Measurements from ENCODE around the gene NCAPG2.
"Not testable (repeated sequence)": the region's sequence is repeated elsewhere in the genome, so short reads cannot be mapped to it uniquely, and the experiment has no call there.

NCAPG2 gene

GRCh38 chr7:158698657-158699195 is 5.9 kb downstream of the NCAPG2 start:
- H3K4me2 ChIP-seq (ENCODE audit: low read depth, low read length) = no peak overlapping the region

GRCh38 chr7:158697597-158697996 is 7.0 kb downstream of the NCAPG2 start:
- H2AFZ ChIP-seq (ENCODE audit: low read length); H3K4me3 ChIP-seq (ENCODE audit: low read length); H3K27ac ChIP-seq (ENCODE audit: low read length); H3K4me1 ChIP-seq (ENCODE audit: low read length); H3K9ac ChIP-seq (ENCODE audit: low read length); H4K20me1 ChIP-seq (ENCODE audit: insufficient read depth, low read length); H3K9me2 ChIP-seq (replicated peaks; ENCODE audit: insufficient read depth, low read length); H3K27me3 ChIP-seq (replicated peaks; ENCODE audit: insufficient read depth, low read length); H3F3A ChIP-seq (ENCODE audit: insufficient read depth, low read length); H3K4me2 ChIP-seq (ENCODE audit: low read depth, low read length); H3K9me3 ChIP-seq (replicated peaks; ENCODE audit: insufficient read depth, low read length); DNase-seq: not testable (repeated sequence)
- H3K36me3 ChIP-seq (replicated peaks; ENCODE audit: insufficient read depth, low read length) = peaks cover 16% of the 10 kb centered on the region
- peaks cover 100% of the 10 kb centered on the region for H3K79me2 ChIP-seq (ENCODE audit: low read length)

More at GRCh38 chr7:158698657-158699195, 5.9 kb downstream of the NCAPG2 start:
- Histone ChIP-seq H3K9me3 (replicated peaks; ENCODE audit: insufficient read depth, low read length) (no peaks in the 10 kb centered on the region), H3K36me3 (replicated peaks; ENCODE audit: insufficient read depth, low read length) (peaks cover 16% of the 10 kb centered on the region), H3K4me1 (ENCODE audit: low read length) (peaks cover 17% of the 10 kb centered on the region), H3K27me3 (replicated peaks; ENCODE audit: insufficient read depth, low read length) (no peaks in the 10 kb centered on the region), H3K9me2 (replicated peaks; ENCODE audit: insufficient read depth, low read length) (no peaks in the 10 kb centered on the region), H3F3A (ENCODE audit: insufficient read depth, low read length) (no peaks in the 10 kb centered on the region), H3K4me3 (ENCODE audit: low read length) (no peak overlapping the region), H3K9ac (ENCODE audit: low read length) (no peak overlapping the region), H4K20me1 (ENCODE audit: insufficient read depth, low read length) (peaks cover 8% of the 10 kb centered on the region), H3K27ac (ENCODE audit: low read length) (no peak overlapping the region), H2AFZ (ENCODE audit: low read length) (no peak overlapping the region), H3K79me2 (ENCODE audit: low read length) (peaks cover 100% of the 10 kb centered on the region)
- TF ChIP-seq CTCF (IDR thresholded peaks at IDR 0.05; ENCODE audit: low read length) (no peak), EZH2 (optimal IDR thresholded peaks at IDR 0.05; ENCODE audit: low read depth, low read length) (no peak), EZH2phosphoT487 (IDR thresholded peaks at IDR 0.05; ENCODE audit: low read length) (no peak)
- no peak for DNase-seq

- Histone ChIP-seq H3K27ac (ENCODE audit: low read length) (no peak overlapping the region), H3F3A (ENCODE audit: insufficient read depth, low read length) (no peaks in the 10 kb centered on the region), H3K4me1 (ENCODE audit: low read length) (no peaks in the 10 kb centered on the region), H3K9me2 (replicated peaks; ENCODE audit: insufficient read depth, low read length) (no peaks in the 10 kb centered on the region), H3K79me2 (ENCODE audit: low read length) (peaks cover 94% of the 10 kb centered on the region), H3K9ac (ENCODE audit: low read length) (no peak overlapping the region), H3K4me3 (ENCODE audit: low read length) (no peak overlapping the region), H2AFZ (ENCODE audit: low read length) (no peak overlapping the region), H4K20me1 (ENCODE audit: insufficient read depth, low read length) (peaks cover 8% of the 10 kb centered on the region), H3K9me3 (replicated peaks; ENCODE audit: insufficient read depth, low read length) (no peaks in the 10 kb centered on the region), H3K36me3 (replicated peaks; ENCODE audit: insufficient read depth, low read length) (peaks cover 21% of the 10 kb centered on the region), H3K27me3 (replicated peaks; ENCODE audit: insufficient read depth, low read length) (no peaks in the 10 kb centered on the region), H3K4me2 (ENCODE audit: low read depth, low read length) (no peak overlapping the region)
- no peak for DNase-seq
- TF ChIP-seq EZH2 (optimal IDR thresholded peaks at IDR 0.05; ENCODE audit: low read depth, low read length) (no peak), CTCF (IDR thresholded peaks at IDR 0.05; ENCODE audit: low read length) (0 out of 2 replicates have a peak, but pooled peaks have one; percentile 19)
These were observed 8.7 kb downstream of the NCAPG2 start for GRCh38 chr7:158695726-158696452.

- Histone ChIP-seq H3K9me3 (replicated peaks; ENCODE audit: insufficient read depth, low read length) (no peaks in the 10 kb centered on the region), H3K9me2 (replicated peaks; ENCODE audit: insufficient read depth, low read length) (no peaks in the 10 kb centered on the region), H2AFZ (ENCODE audit: low read length) (no peak overlapping the region), H3K36me3 (replicated peaks; ENCODE audit: insufficient read depth, low read length) (peaks cover 24% of the 10 kb centered on the region), H3K27me3 (replicated peaks; ENCODE audit: insufficient read depth, low read length) (no peaks in the 10 kb centered on the region), H3K79me2 (ENCODE audit: low read length) (peaks cover 92% of the 10 kb centered on the region), H3F3A (ENCODE audit: insufficient read depth, low read length) (no peaks in the 10 kb centered on the region), H4K20me1 (ENCODE audit: insufficient read depth, low read length) (peaks cover 8% of the 10 kb centered on the region), H3K27ac (ENCODE audit: low read length) (no peak overlapping the region), H3K4me3 (ENCODE audit: low read length) (no peak overlapping the region), H3K4me2 (ENCODE audit: low read depth, low read length) (no peak overlapping the region), H3K9ac (ENCODE audit: low read length) (no peak overlapping the region), H3K4me1 (ENCODE audit: low read length) (no peaks in the 10 kb centered on the region)
- TF ChIP-seq CTCF (IDR thresholded peaks at IDR 0.05; ENCODE audit: low read length) = no peak
- no peak for TF ChIP-seq EZH2 (optimal IDR thresholded peaks at IDR 0.05; ENCODE audit: low read depth, low read length)
- TF ChIP-seq EZH2phosphoT487 (IDR thresholded peaks at IDR 0.05; ENCODE audit: low read length) = no peak
- DNase-seq = no peak
These were observed 9.5 kb downstream of the NCAPG2 start for GRCh38 chr7:158695056-158695455.

Data from MM.1S (cell line).